MM.1S (cell line): ENCODE data around the gene GOLGA8H.
"Not testable (repeated sequence)": the region's sequence is repeated elsewhere in the genome, so short reads cannot be mapped to it uniquely, and the experiment has no call there.

Experiments used
- DNase-seq: peaks from one replicate; pipeline ENCODE4 v3.0.0-alpha.2; 2015
- H2AFZ ChIP-seq: fragments of 300-600 bp; sonication (generic); 2 replicates; pipeline ENCODE4 v1.6.0; 2016; ENCODE audit warnings: antibody characterized with exemption, low read length
- H3F3A ChIP-seq: fragments of 300-600 bp; sonication (generic); 2 replicates; pipeline ENCODE4 v1.6.1; 2016; ENCODE audit warnings: mild to moderate bottlenecking, antibody characterized with exemption, low read length, moderate library complexity, mixed read lengths; ENCODE audit not compliant: insufficient read depth
- H3K27ac ChIP-seq: fragments of 300-600 bp; sonication (generic); 2 replicates; pipeline ENCODE4 v1.5.1; 2016; ENCODE audit warnings: mild to moderate bottlenecking, low read length
- H3K27me3 ChIP-seq: fragments of 300-600 bp; sonication (generic); replicated peaks from 2 replicates; pipeline ENCODE4 v1.6.0; 2016; ENCODE audit warnings: low read length; ENCODE audit not compliant: insufficient read depth
- H3K36me3 ChIP-seq: fragments of 300-600 bp; sonication (generic); replicated peaks from 2 replicates; pipeline ENCODE4 v1.6.1; 2016; ENCODE audit warnings: mild to moderate bottlenecking, low read length, mixed read lengths; ENCODE audit not compliant: insufficient read depth
- H3K4me1 ChIP-seq: fragments of 300-600 bp; sonication (generic); 2 replicates; pipeline ENCODE4 v1.6.1; 2016; ENCODE audit warnings: low read length, mixed read lengths
- H3K4me2 ChIP-seq: fragments of 300-600 bp; sonication (generic); 2 replicates; pipeline ENCODE4 v1.6.0; 2016; ENCODE audit warnings: low read depth, low read length
- H3K4me3 ChIP-seq: fragments of 300-600 bp; sonication (generic); 2 replicates; pipeline ENCODE4 v1.5.1; 2016; ENCODE audit warnings: low read length, mixed read lengths
- H3K79me2 ChIP-seq: fragments of 300-600 bp; sonication (generic); 2 replicates; pipeline ENCODE4 v1.6.1; 2016; ENCODE audit warnings: mixed run types, low read length, mixed read lengths
- H3K9ac ChIP-seq: fragments of 300-600 bp; sonication (generic); 2 replicates; pipeline ENCODE4 v1.6.1; 2016; ENCODE audit warnings: low read length, mixed read lengths
- H3K9me2 ChIP-seq: fragments of 300-600 bp; sonication (generic); replicated peaks from 2 replicates; pipeline ENCODE4 v1.6.1; 2016; ENCODE audit warnings: mild to moderate bottlenecking, low read length, mixed read lengths; ENCODE audit not compliant: insufficient read depth
- H3K9me3 ChIP-seq: fragments of 300-600 bp; sonication (generic); replicated peaks from 2 replicates; pipeline ENCODE4 v1.6.1; 2016; ENCODE audit warnings: mild to moderate bottlenecking, low read length, mixed read lengths; ENCODE audit not compliant: insufficient read depth
- H4K20me1 ChIP-seq: fragments of 300-600 bp; sonication (generic); 2 replicates; pipeline ENCODE4 v1.6.1; 2016; ENCODE audit warnings: mild to moderate bottlenecking, low read length, moderate library complexity, mixed read lengths; ENCODE audit not compliant: insufficient read depth
- CTCF ChIP-seq: fragments of 300-600 bp; sonication (generic); IDR thresholded peaks from 2 replicates; pipeline ENCODE4 v1.5.1; 2016; ENCODE audit warnings: antibody characterized with exemption, low read length, mixed read lengths

Gene GOLGA8H

GRCh38 chr15:30661154-30661553 lies 57.3 kb downstream of the GOLGA8H start:
- not testable (repeated sequence) for H3K9ac ChIP-seq, H2AFZ ChIP-seq, H3K9me2 ChIP-seq, H3K27me3 ChIP-seq, H3K36me3 ChIP-seq, H3K4me1 ChIP-seq, H3F3A ChIP-seq, H3K4me3 ChIP-seq, H3K4me2 ChIP-seq, H4K20me1 ChIP-seq, H3K9me3 ChIP-seq, DNase-seq, H3K27ac ChIP-seq
- peak; percentile 37; the same call in 1 of the 2 replicates for TF ChIP-seq CTCF
- H3K79me2 ChIP-seq: peaks cover 21% of the 10 kb centered on the region; the same call in 1 of the 2 replicates
